ENCODE data around the gene DNAAF5. TPM values are rescaled to one million over a fixed set of nuclear protein-coding genes. Genes with fewer than 3 reads are reported as not detected.
"Not testable (repeated sequence)": the region's sequence is repeated elsewhere in the genome, so short reads cannot be mapped to it uniquely, and the experiment has no call there.

Gene DNAAF5
- total RNA-seq, 4 donors from 2014 or later: 5.6 to 34.3 (median 13.3) TPM

- no peak for DNase-seq
- intact Hi-C loops (cut with DNase I; ENCODE audit: low total_unique reads): no loop called here
- Histone ChIP-seq H3K9me3 (no peaks in the 10 kb centered on the region), H3K4me1 (peaks cover 5 to 7% of the 10 kb centered on the region in 2 donors), H3K27me3 (no peaks in the 10 kb centered on the region), H3K27ac (peak overlapping the region; percentile 33 to 69), H3K36me3 (no peaks in the 10 kb centered on the region), H3K4me3 (no peak overlapping the region)
- TF ChIP-seq CTCF (IDR thresholded peaks at IDR 0.05) (no peak), POLR2A (IDR thresholded peaks at IDR 0.05) (no peak)
These were observed 74.2 kb downstream of the DNAAF5 start for GRCh38 chr7:800692-801091.

GRCh38 chr7:801351-801750, 74.9 kb downstream of the DNAAF5 start:
- intact Hi-C loops (cut with DNase I; ENCODE audit: low total_unique reads); H3K36me3 ChIP-seq; H3K4me1 ChIP-seq; DNase-seq; H3K9me3 ChIP-seq; H3K4me3 ChIP-seq; H3K27me3 ChIP-seq: not testable (repeated sequence)
- peak overlapping the region; percentile 68 to 69 for H3K27ac ChIP-seq

- peak in 1 of 2 donors; percentile 14 for TF ChIP-seq POLR2A (IDR thresholded peaks at IDR 0.05)
- no peak for TF ChIP-seq CTCF (IDR thresholded peaks at IDR 0.05)
- Histone ChIP-seq H3K9me3 (no peaks in the 10 kb centered on the region), H3K36me3 (no peaks in the 10 kb centered on the region), H3K27ac (peak overlapping the region; percentile 68 to 69), H3K4me1 (peaks cover 5 to 7% of the 10 kb centered on the region in 2 donors), H3K4me3 (no peak overlapping the region), H3K27me3 (no peaks in the 10 kb centered on the region)
- intact Hi-C loops (cut with DNase I; ENCODE audit: low total_unique reads): no loop called here
- peak; percentile 68 to 70 for DNase-seq
These were observed 75.5 kb downstream of the DNAAF5 start for GRCh38 chr7:801940-802381.

GRCh38 chr7:802500-803242, 76.2 kb downstream of the DNAAF5 start:
- intact Hi-C loops (cut with DNase I; ENCODE audit: low total_unique reads): no loop called here

GRCh38 chr7:803243-803635, 76.7 kb downstream of the DNAAF5 start:
- no peak overlapping the region for H3K4me3 ChIP-seq
- no peak for TF ChIP-seq CTCF (IDR thresholded peaks at IDR 0.05)
- intact Hi-C loops (cut with DNase I; ENCODE audit: low total_unique reads): no loop called here
- DNase-seq: no peak
- H3K4me1 ChIP-seq: peaks cover 3 to 7% of the 10 kb centered on the region in 2 donors
- H3K36me3 ChIP-seq: no peaks in the 10 kb centered on the region
- H3K27ac ChIP-seq: peak overlapping the region; percentile 68 to 69
- H3K9me3 ChIP-seq: no peaks in the 10 kb centered on the region
- H3K27me3 ChIP-seq: no peaks in the 10 kb centered on the region

More at GRCh38 chr7:802500-803242, 76.2 kb downstream of the DNAAF5 start:
- Histone ChIP-seq H3K27me3 (no peaks in the 10 kb centered on the region), H3K4me3 (no peak overlapping the region), H3K36me3 (no peaks in the 10 kb centered on the region), H3K4me1 (peaks cover 5 to 7% of the 10 kb centered on the region in 2 donors), H3K27ac (peak overlapping the region; percentile 68 to 69), H3K9me3 (no peaks in the 10 kb centered on the region)
- TF ChIP-seq POLR2A (IDR thresholded peaks at IDR 0.05) (no peak), CTCF (IDR thresholded peaks at IDR 0.05) (no peak)
- no peak for DNase-seq

- H3K4me3 ChIP-seq; H3K36me3 ChIP-seq; H3K27ac ChIP-seq; H3K27me3 ChIP-seq; H3K9me3 ChIP-seq; intact Hi-C loops (cut with DNase I; ENCODE audit: low total_unique reads); DNase-seq; H3K4me1 ChIP-seq: not testable (repeated sequence)
These were observed 77.3 kb downstream of the DNAAF5 start for GRCh38 chr7:803796-804195.

Measured in uterus (tissue), 4 donors.